Fibroblast of lung (primary cell): ENCODE measurements around the gene HSP90B1.

Experiments used
- CTCF ChIP-seq, 2 donors: IDR thresholded peaks in 1 of 2; conservative IDR thresholded peaks in 1 of 2; 1 replicate in 1 of 2; 2 replicates in 1 of 2; pipeline ENCODE4 v1.5.1; 2011 to 2012; ENCODE audit warnings: low read length in 2 of 2, control low read depth in 1 of 2, inconsistent platforms in 1 of 2, low read depth in 1 of 2, mild to moderate bottlenecking in 1 of 2
- EZH2 ChIP-seq: IDR thresholded peaks from 2 replicates; pipeline ENCODE4 v1.5.1; 2012; ENCODE audit warnings: low read length, control low read depth, mild to moderate bottlenecking; ENCODE audit errors: missing control alignments

GRCh38 chr12:103908246-103908541, 22.0 kb upstream of the HSP90B1 start:
- TF ChIP-seq CTCF (conservative IDR thresholded peaks at IDR 0.05 in 1 of 2, IDR thresholded peaks at IDR 0.05 in 1 of 2; ENCODE audit: low read depth in 1 of 2, low read length in 2 of 2) (no peak), EZH2 (no peak)
